GM23338 (cell line): ENCODE measurements around the gene SMARCC2. TPM values are rescaled to one million over a fixed set of nuclear protein-coding genes. Genes with fewer than 3 reads are reported as not detected.
A peak's percentile ranks its signal among the peaks of the same experiment; 100 is the strongest.

Experiments used
- ATAC-seq: fragments of 200-7000 bp; cut with Tn5 transposase; 3 replicates; pipeline ENCODE4 v1.9.1; 2020
- DNase-seq: peaks from one replicate; pipeline ENCODE4 v3.0.0-alpha.2; 2015; ENCODE audit warnings: low spot score
- H2AFZ ChIP-seq: fragments of 200-600 bp; sonication (generic); 2 replicates; pipeline ENCODE4 v1.8.0; 2016; ENCODE audit warnings: antibody characterized with exemption, mild to moderate bottlenecking, moderate library complexity
- H3F3A ChIP-seq: fragments of 200-600 bp; sonication (generic); replicated peaks from 2 replicates; pipeline ENCODE4 v1.8.0; 2017; ENCODE audit warnings: antibody characterized with exemption, mixed run types, low read depth
- H3K27ac ChIP-seq: fragments of 200-600 bp; sonication (generic); 2 replicates; pipeline ENCODE4 v1.6.1; 2016; ENCODE audit warnings: low read depth
- H3K27me3 ChIP-seq: fragments of 200-600 bp; sonication (generic); 2 replicates; pipeline ENCODE4 v1.8.0; 2016; ENCODE audit warnings: mild to moderate bottlenecking, mixed run types, moderate library complexity; ENCODE audit not compliant: insufficient read depth
- H3K36me3 ChIP-seq: fragments of 200-600 bp; sonication (generic); 2 replicates; pipeline ENCODE4 v1.8.0; 2016; ENCODE audit warnings: mild to moderate bottlenecking; ENCODE audit not compliant: insufficient read depth
- H3K4me1 ChIP-seq: fragments of 200-600 bp; sonication (generic); 2 replicates; pipeline ENCODE4 v1.8.0; 2016; ENCODE audit warnings: mild to moderate bottlenecking, moderate library complexity; ENCODE audit not compliant: insufficient read depth
- H3K4me2 ChIP-seq: fragments of 200-600 bp; sonication (generic); 2 replicates; pipeline ENCODE4 v1.7.1; 2017; ENCODE audit warnings: mixed run types
- H3K4me3 ChIP-seq: fragments of 200-600 bp; sonication (generic); 2 replicates; pipeline ENCODE4 v1.6.1; 2016; ENCODE audit warnings: mixed run types
- H3K79me2 ChIP-seq: fragments of 200-600 bp; sonication (generic); replicated peaks from 2 replicates; pipeline ENCODE4 v1.8.0; 2017; ENCODE audit warnings: mild to moderate bottlenecking; ENCODE audit not compliant: insufficient read depth
- H3K9me2 ChIP-seq: fragments of 200-600 bp; sonication (generic); 2 replicates; pipeline ENCODE4 v1.8.0; 2017; ENCODE audit not compliant: insufficient read depth
- H4K20me1 ChIP-seq: fragments of 200-600 bp; sonication (generic); replicated peaks from 2 replicates; pipeline ENCODE4 v1.8.0; 2017; ENCODE audit warnings: mild to moderate bottlenecking; ENCODE audit not compliant: insufficient read depth
- H3K27ac Mint-ChIP-seq: 2 replicates; pipeline ENCODE4 v1.8.0; 2020; ENCODE audit warnings: inconsistent platforms, mild to moderate bottlenecking, moderate library complexity, mixed read lengths
- H3K27me3 Mint-ChIP-seq: 3 replicates; pipeline ENCODE4 v1.8.0; 2022; ENCODE audit warnings: low read depth, mild to moderate bottlenecking, moderate library complexity, mixed read lengths, inconsistent platforms; ENCODE audit not compliant: insufficient read depth, poor library complexity
- H3K36me3 Mint-ChIP-seq: 3 replicates; pipeline ENCODE4 v1.8.0; 2021; ENCODE audit warnings: low read depth, mild to moderate bottlenecking, inconsistent platforms, moderate library complexity, mixed read lengths
- H3K4me1 Mint-ChIP-seq: 3 replicates; pipeline ENCODE4 v1.8.0; 2020; ENCODE audit warnings: mild to moderate bottlenecking, inconsistent platforms, mixed read lengths
- H3K4me3 Mint-ChIP-seq: 3 replicates; pipeline ENCODE4 v1.8.0; 2021; ENCODE audit warnings: moderate library complexity, mild to moderate bottlenecking, inconsistent platforms, mixed read lengths
- H3K9me3 Mint-ChIP-seq: 3 replicates; pipeline ENCODE4 v1.8.0; 2020; ENCODE audit warnings: moderate library complexity, mild to moderate bottlenecking, inconsistent platforms, mixed read lengths
- CREB1 ChIP-seq: fragments of 250-450 bp; sonication (Bioruptor Pico); IDR thresholded peaks from 2 replicates; pipeline ENCODE4 v1.5.0; 2020; ENCODE audit warnings: low read depth, mild to moderate bottlenecking, moderate library complexity
- CTCF ChIP-seq, 2 experiments: fragments of 200-600 bp in 1 of 2; sonication (generic) in 1 of 2; conservative IDR thresholded peaks; 2 replicates each; pipeline versions ENCODE4 v1.5.1 to v1.6.1; 2016 to 2017; ENCODE audit warnings: antibody characterized with exemption in 2 of 2, low read depth in 2 of 2, mild to moderate bottlenecking in 2 of 2, moderate library complexity in 1 of 2
- EZH2 ChIP-seq: fragments of 200-600 bp; sonication (generic); IDR thresholded peaks from one replicate; pipeline ENCODE4 v1.8.0; 2017; ENCODE audit warnings: antibody characterized with exemption, mild to moderate bottlenecking, low read depth; ENCODE audit not compliant: unreplicated experiment
- EZH2phosphoT487 ChIP-seq: fragments of 200-600 bp; sonication (generic); IDR thresholded peaks from one replicate; pipeline ENCODE4 v1.8.1; 2018; ENCODE audit warnings: antibody characterized with exemption; ENCODE audit not compliant: unreplicated experiment
- JUNB ChIP-seq: IDR thresholded peaks from one replicate; pipeline ENCODE4 v1.6.1; 2016; ENCODE audit warnings: antibody characterized with exemption; ENCODE audit not compliant: unreplicated experiment
- NANOG ChIP-seq: IDR thresholded peaks from 2 replicates; pipeline ENCODE4 v1.6.1; 2016; ENCODE audit warnings: antibody characterized with exemption, borderline replicate concordance
- POLR2AphosphoS5 ChIP-seq: IDR thresholded peaks from 2 replicates; pipeline ENCODE4 v1.6.1; 2016; ENCODE audit warnings: antibody characterized with exemption, low read depth
- REST ChIP-seq: IDR thresholded peaks from one replicate; pipeline ENCODE4 v1.6.1; 2018; ENCODE audit warnings: antibody characterized with exemption; ENCODE audit not compliant: unreplicated experiment
- STAT1 ChIP-seq: IDR thresholded peaks from one replicate; pipeline ENCODE4 v1.6.1; 2016; ENCODE audit warnings: antibody characterized with exemption; ENCODE audit not compliant: unreplicated experiment
- ZNF331 ChIP-seq: fragments of 250-450 bp; sonication (Bioruptor Pico); IDR thresholded peaks from 2 replicates; pipeline ENCODE4 v1.5.0; 2020; ENCODE audit warnings: low read depth, mild to moderate bottlenecking, moderate library complexity
- polyA plus RNA-seq: library from polyadenylated mRNA; unstranded; fragments of >200 nt; fragmentation: Nextera tagmentation; extraction: Ambion mirVana; gene quantifications from 2 replicates; pipeline ENCODE4 v1.2.1, GENCODE V29; 2016
- total RNA-seq: library from RNA; depleted of rRNA; stranded (reverse); fragments of >200 nt; shearing (Covaris generic); gene quantifications from 2 replicates; pipeline ENCODE4 v1.2.3, GENCODE V29; 2014

SMARCC2 gene
- total and polyA plus RNA-seq, 2 experiments from 2014 or later, result 40.4 to 68.3 TPM

- peak overlapping the region; percentile 89 for H3K4me2 ChIP-seq
- peak overlapping the region; percentile 89 for H3K4me3 ChIP-seq
- peaks cover 17% of the 10 kb centered on the region for H3K4me1 ChIP-seq
- H3K9me2 ChIP-seq, result no peaks in the 10 kb centered on the region
- peaks cover 3% of the 10 kb centered on the region for H3K27me3 Mint-ChIP-seq
- H3K36me3 ChIP-seq, result peaks cover 26% of the 10 kb centered on the region
- peaks cover 30% of the 10 kb centered on the region for H3K4me1 Mint-ChIP-seq
- H3F3A ChIP-seq, result peaks cover 4% of the 10 kb centered on the region; the same call in 1 of the 2 replicates
- peaks cover 13% of the 10 kb centered on the region; the same call in 1 of the 2 replicates for H4K20me1 ChIP-seq
- peak; percentile 77 for DNase-seq
- peak; percentile 54 for ATAC-seq
- H3K9me3 Mint-ChIP-seq, result no peaks in the 10 kb centered on the region
- H3K79me2 ChIP-seq, result peaks cover 21% of the 10 kb centered on the region
- no peak overlapping the region; the same call in 1 of the 2 replicates for H2AFZ ChIP-seq
- peak overlapping the region; percentile 98 for H3K4me3 Mint-ChIP-seq
- TF ChIP-seq POLR2AphosphoS5, result peak; percentile 48
- TF ChIP-seq EZH2phosphoT487, result no peak
- TF ChIP-seq JUNB, result no peak
- TF ChIP-seq ZNF331 (CRISPR knock-in tag), result no peak
- TF ChIP-seq REST, result no peak
- TF ChIP-seq NANOG, result no peak
- no peak for TF ChIP-seq EZH2
- no peak overlapping the region for H3K27ac Mint-ChIP-seq
- H3K27me3 ChIP-seq, result no peaks in the 10 kb centered on the region
- no peak overlapping the region for H3K27ac ChIP-seq
- H3K36me3 Mint-ChIP-seq, result peaks cover 46% of the 10 kb centered on the region
Measured at GRCh38 chr12:56129206-56129941, 59.9 kb downstream of the SMARCC2 start.

GRCh38 chr12:56128670-56129205 is 60.5 kb downstream of the SMARCC2 start:
- H3K27ac Mint-ChIP-seq, result peak overlapping the region; percentile 98
- peaks cover 3% of the 10 kb centered on the region for H3K27me3 Mint-ChIP-seq
- peak overlapping the region; percentile 98 for H3K4me3 Mint-ChIP-seq
- peaks cover 17% of the 10 kb centered on the region for H3K4me1 ChIP-seq
- no peaks in the 10 kb centered on the region for H3K9me3 Mint-ChIP-seq
- peaks cover 4% of the 10 kb centered on the region; the same call in 1 of the 2 replicates for H3F3A ChIP-seq
- H2AFZ ChIP-seq, result no peak overlapping the region; the same call in 1 of the 2 replicates
- H3K79me2 ChIP-seq, result peaks cover 21% of the 10 kb centered on the region
- H3K27ac ChIP-seq, result no peak overlapping the region
- H3K4me1 Mint-ChIP-seq, result peaks cover 30% of the 10 kb centered on the region
- DNase-seq, result no peak
- H3K27me3 ChIP-seq, result no peaks in the 10 kb centered on the region
- H3K9me2 ChIP-seq, result no peaks in the 10 kb centered on the region
- peak; percentile 2 for ATAC-seq
- H3K4me3 ChIP-seq, result peak overlapping the region; percentile 89
- H3K36me3 ChIP-seq, result peaks cover 20% of the 10 kb centered on the region
- peak overlapping the region; percentile 89 for H3K4me2 ChIP-seq
- H3K36me3 Mint-ChIP-seq, result peaks cover 39% of the 10 kb centered on the region
- peaks cover 13% of the 10 kb centered on the region; the same call in 1 of the 2 replicates for H4K20me1 ChIP-seq
- no peak for TF ChIP-seq STAT1
- TF ChIP-seq EZH2, result no peak
- TF ChIP-seq REST, result no peak
- TF ChIP-seq EZH2phosphoT487, result no peak
- TF ChIP-seq ZNF331 (CRISPR knock-in tag), result no peak
- no peak for TF ChIP-seq NANOG
- TF ChIP-seq POLR2AphosphoS5, result no peak
- no peak for TF ChIP-seq CREB1 (CRISPR knock-in tag)
- TF ChIP-seq CTCF (conservative IDR thresholded peaks at IDR 0.05; ENCODE audit: low read depth in 2 of 2), result no peak
